ENCODE results near the gene APMAP. TPM values are rescaled to one million over a fixed set of nuclear protein-coding genes. Genes with fewer than 3 reads are reported as not detected.
"Not testable (repeated sequence)": the region's sequence is repeated elsewhere in the genome, so short reads cannot be mapped to it uniquely, and the experiment has no call there.

APMAP gene
- total and polyA plus RNA-seq, 5 experiments from 2014 or later = 46.0 to 234 (median 74.5) TPM

DNA sequence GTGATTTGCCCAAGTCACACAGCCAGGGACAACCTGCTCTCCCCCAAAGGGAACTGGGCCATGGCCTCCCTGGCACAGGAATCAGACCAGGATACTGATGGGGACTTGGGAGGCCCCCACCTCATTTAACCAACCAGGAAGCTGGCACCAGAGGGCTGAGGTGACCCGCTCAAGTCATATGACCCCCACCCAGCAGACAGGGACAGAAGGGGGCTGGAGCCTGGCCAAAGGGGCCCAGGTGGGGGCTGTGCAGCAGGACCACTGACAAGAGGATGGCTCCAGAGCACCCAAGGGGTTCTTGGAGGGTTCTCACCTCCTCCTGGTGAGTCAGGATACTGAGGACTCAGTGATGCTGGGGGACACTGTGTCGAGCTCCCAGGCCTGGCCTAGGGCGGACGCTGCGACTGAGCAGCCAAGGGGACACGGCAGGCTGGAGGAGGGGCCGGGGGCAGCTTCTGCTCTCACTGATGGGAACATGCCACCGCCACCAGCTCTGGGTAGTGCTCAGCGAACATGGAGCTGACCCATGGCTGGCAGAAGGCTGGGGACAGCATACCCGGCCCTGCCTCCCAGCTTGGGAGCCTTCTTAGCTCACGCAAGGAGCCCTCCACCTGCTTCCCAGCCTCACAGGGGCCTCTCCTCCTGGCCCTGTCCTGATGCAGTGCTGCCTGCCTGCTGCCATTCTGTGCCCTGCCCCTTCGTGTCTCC lies 42.3 kb downstream of the APMAP start:
- Mint-ChIP-seq H3K4me1 (peaks cover 12 to 66% (median 43%) of the 10 kb centered on the region in 4 donors), H3K27me3 (no peaks in the 10 kb centered on the region), H3K36me3 (peaks cover 2 to 16% (median 15%) of the 10 kb centered on the region in 3 donors), H3K4me3 (peak overlapping the region in 7 of 10 donors; percentile 28 to 90 (median 71)), H3K27ac (peak overlapping the region; percentile 34 to 95 (median 81)), H3K9me3 (peaks cover 1 to 27% (median 22%) of the 10 kb centered on the region in 9 donors)
- POLR2A ChIA-PET = no interaction called here
- ATAC-seq (no peak), DNase-seq (no peak)

DNA sequence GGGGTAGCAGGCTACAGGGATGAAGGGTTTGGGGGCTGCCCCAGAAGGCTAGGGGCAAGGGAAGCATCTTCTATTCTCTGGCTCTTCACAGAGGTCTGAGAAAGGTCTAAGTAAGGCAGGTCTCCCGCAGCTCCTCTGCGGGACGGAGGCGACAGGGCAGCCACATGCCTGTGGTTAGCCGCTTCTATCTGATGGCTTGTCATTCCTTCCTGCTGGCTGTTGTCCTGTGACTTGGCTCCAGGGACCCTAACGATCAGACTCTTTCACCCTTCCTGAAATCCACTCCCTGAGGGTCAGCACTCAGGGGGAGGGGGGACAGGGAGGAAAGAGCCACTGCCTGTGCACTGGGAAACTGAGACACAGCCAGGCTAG lies 42.8 kb downstream of the APMAP start:
- DNase-seq = no peak

DNA sequence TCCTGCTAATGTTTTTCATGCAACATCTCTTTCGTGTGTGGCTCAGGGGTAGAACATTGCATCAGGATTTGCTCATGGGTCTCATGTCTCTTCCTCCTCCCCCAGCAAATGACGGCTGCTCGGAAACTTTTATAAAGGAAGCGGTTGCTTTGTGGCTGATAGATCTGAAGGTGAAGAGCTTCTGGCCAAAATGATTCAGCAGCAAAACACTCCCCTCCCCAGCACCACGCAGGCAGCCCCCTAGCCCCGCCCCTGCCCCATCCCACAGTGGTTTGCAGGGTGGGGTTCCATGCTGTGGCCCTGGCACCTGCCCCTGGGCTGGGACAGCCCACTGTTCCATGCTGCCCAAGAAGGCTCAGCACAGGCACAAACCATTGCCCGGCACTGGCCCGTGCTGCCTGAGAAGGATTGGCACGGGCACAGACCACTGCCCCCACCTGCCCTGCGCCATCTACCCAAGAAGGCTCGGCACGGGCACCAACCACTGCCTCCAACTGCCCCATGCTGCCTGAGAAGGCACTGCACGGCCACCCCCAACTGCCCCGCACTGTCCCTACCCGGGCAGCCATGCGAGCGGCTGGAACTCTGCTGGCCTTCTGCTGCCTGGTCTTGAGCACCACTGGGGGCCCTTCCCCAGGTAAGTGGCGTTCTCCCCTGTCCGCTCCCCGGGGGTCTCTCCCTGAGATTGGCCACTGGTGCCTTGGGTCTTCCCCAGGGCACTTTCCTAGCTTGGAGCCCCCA lies 43.4 kb downstream of the APMAP start, which contains the start of gene CST7:
Gene CST7 (plus strand): TSS at position 331 of the 741 bp plus-strand sequence. CDS start 237 bp downstream, at position 568.
- Mint-ChIP-seq H3K27me3 (no peaks in the 10 kb centered on the region), H3K27ac (peak within 1 kb of the TSS; percentile 61 to 95 (median 90))

More for the DNA sequence above, 42.8 kb downstream of the APMAP start:
- Mint-ChIP-seq H3K4me3 (peak overlapping the region; percentile 42 to 90 (median 68)), H3K27ac (peak overlapping the region; percentile 61 to 95 (median 86)), H3K4me1 (peaks cover 10 to 64% (median 38%) of the 10 kb centered on the region in 4 donors), H3K9me3 (peaks cover 2 to 31% (median 23%) of the 10 kb centered on the region in 9 donors), H3K36me3 (peaks cover 2 to 20% (median 16%) of the 10 kb centered on the region in 3 donors), H3K27me3 (no peaks in the 10 kb centered on the region)
- POLR2A ChIA-PET = no interaction called here
- no peak for ATAC-seq

DNA sequence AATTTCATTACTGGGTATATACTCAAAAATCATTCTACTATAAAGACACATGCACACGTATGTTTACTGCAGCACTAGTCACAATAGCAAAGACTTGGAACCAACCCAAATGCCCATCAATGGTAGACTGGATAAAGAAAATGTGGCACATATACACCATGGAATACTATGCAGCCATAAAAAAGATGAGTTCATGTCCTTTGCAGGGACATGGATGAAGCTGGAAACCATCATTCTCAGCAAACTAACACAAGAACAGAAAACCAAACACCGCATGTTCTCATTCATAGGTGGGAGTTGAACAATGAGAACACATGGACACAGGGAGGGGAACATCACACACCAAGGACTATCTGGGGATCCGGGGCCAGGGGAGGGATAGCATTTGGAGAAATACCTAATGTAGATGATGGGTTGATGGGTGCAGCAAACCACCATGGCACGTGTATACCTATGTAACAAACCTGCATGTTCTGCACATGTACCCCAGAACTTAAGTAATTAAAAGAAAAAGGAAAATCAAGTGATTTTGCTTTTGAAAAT lies 44.1 kb downstream of the APMAP start:
- H3K36me3 Mint-ChIP-seq = peaks cover 0 to 28% (median 19%) of the 10 kb centered on the region in 3 donors
- H3K27ac Mint-ChIP-seq = peak overlapping the region; percentile 61 to 95 (median 90)
- H3K4me3 Mint-ChIP-seq = peak overlapping the region; percentile 30 to 90 (median 68)
- not testable (repeated sequence) for DNase-seq, ATAC-seq, H3K27me3 Mint-ChIP-seq
- H3K4me1 Mint-ChIP-seq = peaks cover 10 to 53% (median 33%) of the 10 kb centered on the region in 4 donors
- H3K9me3 Mint-ChIP-seq = peaks cover 6 to 42% (median 29%) of the 10 kb centered on the region in 9 donors
- POLR2A ChIA-PET = interaction anchor here (1.0 kb wide), 1 partner anchor 17 kb away, joined by 3 read pairs; no protein-coding TSS in a partner anchor

More for the DNA sequence above, 43.4 kb downstream of the APMAP start, which contains the start of gene CST7:
- DNase-seq (peak; percentile 36 to 90 (median 80)), ATAC-seq (peak; percentile 90 to 94)
- Mint-ChIP-seq H3K36me3 (peaks cover under 1 to 22% (median 19%) of the 10 kb centered on the region in 3 donors), H3K4me3 (peak within 1 kb of the TSS; percentile 42 to 90 (median 68)), H3K4me1 (peaks cover 10 to 59% (median 35%) of the 10 kb centered on the region in 4 donors), H3K9me3 (peaks cover 5 to 36% (median 26%) of the 10 kb centered on the region in 9 donors)
- POLR2A ChIA-PET = interaction anchor here (1.0 kb wide), 1 partner anchor 17 kb away, joined by 3 read pairs; no protein-coding TSS in a partner anchor

DNA sequence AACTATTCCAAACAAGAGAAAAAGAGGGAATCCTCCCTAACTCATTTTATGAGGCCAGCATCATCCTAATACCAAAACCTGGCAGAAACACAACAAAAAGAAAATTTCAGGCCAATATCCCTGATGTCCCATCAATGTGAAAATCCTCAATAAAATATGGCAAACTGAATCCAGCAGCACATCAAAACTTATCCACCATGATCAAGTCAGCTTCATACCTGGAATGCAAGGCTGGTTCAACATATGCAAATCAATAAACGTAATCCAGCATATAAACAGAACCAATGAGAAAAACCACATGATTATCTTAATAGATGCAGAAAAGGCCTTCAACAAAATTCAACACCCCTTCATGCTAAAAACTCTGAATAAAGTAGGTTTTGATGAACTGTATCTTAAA lies 46.2 kb downstream of the APMAP start:
- H3K4me3 Mint-ChIP-seq, H3K27me3 Mint-ChIP-seq, DNase-seq, POLR2A ChIA-PET, ATAC-seq: not testable (repeated sequence)
- Mint-ChIP-seq H3K4me1 (peaks cover 10 to 38% (median 29%) of the 10 kb centered on the region in 4 donors), H3K9me3 (peaks cover 6 to 51% (median 34%) of the 10 kb centered on the region in 9 donors), H3K27ac (peak overlapping the region in 2 of 10 donors; percentile 2 to 70), H3K36me3 (peaks cover 0 to 28% (median 19%) of the 10 kb centered on the region in 3 donors)

DNA sequence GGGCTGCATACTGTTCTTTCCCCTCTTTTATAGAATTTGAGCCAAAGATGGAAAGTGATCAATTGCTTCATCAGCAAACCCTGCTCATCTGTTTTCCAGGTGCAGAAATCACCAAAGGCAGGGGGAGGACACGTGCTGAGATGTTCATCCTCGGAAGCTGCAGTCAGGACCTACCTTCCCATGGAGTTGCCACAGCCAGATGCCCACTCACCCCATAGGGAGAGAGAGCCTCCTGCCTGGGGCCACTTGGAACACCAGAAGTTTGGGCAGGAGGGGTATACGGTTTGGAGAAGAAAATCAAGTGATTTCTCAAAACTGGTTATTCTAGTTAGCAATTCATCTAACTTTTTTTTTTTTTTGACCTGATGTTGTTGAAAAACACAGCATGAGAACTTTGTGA lies 48.8 kb downstream of the APMAP start:
- POLR2A ChIA-PET = no interaction called here

DNA sequence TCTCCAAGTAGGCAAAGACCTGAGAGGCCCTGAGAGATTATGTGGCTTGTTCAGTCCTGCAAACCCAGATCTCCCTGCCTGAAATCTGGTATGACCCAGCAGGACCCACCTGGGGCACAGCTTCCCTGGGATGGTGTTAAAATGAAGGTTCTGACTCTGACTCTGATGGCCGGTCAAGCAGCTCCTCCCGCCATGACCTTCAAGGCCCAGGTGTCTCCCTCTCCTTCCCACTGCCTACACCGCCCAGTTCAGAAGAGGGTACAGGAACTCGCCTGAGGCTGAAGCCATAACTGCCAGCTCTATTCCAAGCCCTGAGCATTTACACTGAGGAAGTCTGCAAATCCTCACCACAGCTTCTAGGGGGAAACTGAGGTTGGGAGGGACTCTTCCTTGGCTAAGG lies 49.4 kb downstream of the APMAP start:
- Mint-ChIP-seq H3K9me3 (peaks cover 6 to 54% (median 35%) of the 10 kb centered on the region in 9 donors), H3K36me3 (peaks cover 0 to 33% (median 19%) of the 10 kb centered on the region in 3 donors), H3K27me3 (no peaks in the 10 kb centered on the region), H3K4me3 (no peak overlapping the region), H3K27ac (no peak overlapping the region), H3K4me1 (peaks cover 3 to 20% (median 12%) of the 10 kb centered on the region in 4 donors)
- POLR2A ChIA-PET = no interaction called here
- no peak for ATAC-seq
- DNase-seq = no peak

More for the DNA sequence above, 48.8 kb downstream of the APMAP start:
- no peak for ATAC-seq
- H3K27ac Mint-ChIP-seq = peak overlapping the region in 3 of 10 donors; percentile 19 to 37 (median 25)
- H3K4me1 Mint-ChIP-seq = peaks cover 7 to 25% (median 17%) of the 10 kb centered on the region in 4 donors
- peaks cover 6 to 54% (median 35%) of the 10 kb centered on the region in 9 donors for H3K9me3 Mint-ChIP-seq
- no peak for DNase-seq
- peaks cover 0 to 33% (median 19%) of the 10 kb centered on the region in 3 donors for H3K36me3 Mint-ChIP-seq
- H3K4me3 Mint-ChIP-seq = no peak overlapping the region
- H3K27me3 Mint-ChIP-seq = no peaks in the 10 kb centered on the region

DNA sequence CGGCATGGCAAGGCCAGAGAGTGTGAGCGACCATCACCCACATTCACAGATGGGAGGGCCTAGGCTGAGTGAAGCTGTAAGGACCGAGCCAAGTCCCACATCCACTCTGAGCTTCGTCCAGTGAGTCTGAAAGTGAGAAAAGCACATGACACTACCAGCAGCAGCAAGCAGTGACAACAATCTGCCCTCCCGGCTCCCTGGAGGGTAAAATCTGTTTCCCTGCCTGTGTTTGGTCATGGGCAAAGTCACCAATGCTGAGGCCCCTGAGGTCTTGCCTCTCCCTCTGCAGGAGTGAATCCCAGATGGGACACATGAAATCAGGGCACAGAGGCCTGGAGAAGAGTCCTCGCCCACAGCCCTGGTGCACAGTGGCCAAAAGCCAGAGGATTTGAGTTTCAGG lies 49.9 kb downstream of the APMAP start:
- POLR2A ChIA-PET = no interaction called here
- no peaks in the 10 kb centered on the region for H3K27me3 Mint-ChIP-seq
- no peak for DNase-seq
- H3K27ac Mint-ChIP-seq = no peak overlapping the region
- no peak for ATAC-seq
- H3K4me3 Mint-ChIP-seq = no peak overlapping the region
- peaks cover 6 to 54% (median 33%) of the 10 kb centered on the region in 9 donors for H3K9me3 Mint-ChIP-seq
- H3K4me1 Mint-ChIP-seq = peaks cover 0 to 15% (median 6%) of the 10 kb centered on the region in 4 donors
- peaks cover 0 to 33% (median 19%) of the 10 kb centered on the region in 3 donors for H3K36me3 Mint-ChIP-seq

DNA sequence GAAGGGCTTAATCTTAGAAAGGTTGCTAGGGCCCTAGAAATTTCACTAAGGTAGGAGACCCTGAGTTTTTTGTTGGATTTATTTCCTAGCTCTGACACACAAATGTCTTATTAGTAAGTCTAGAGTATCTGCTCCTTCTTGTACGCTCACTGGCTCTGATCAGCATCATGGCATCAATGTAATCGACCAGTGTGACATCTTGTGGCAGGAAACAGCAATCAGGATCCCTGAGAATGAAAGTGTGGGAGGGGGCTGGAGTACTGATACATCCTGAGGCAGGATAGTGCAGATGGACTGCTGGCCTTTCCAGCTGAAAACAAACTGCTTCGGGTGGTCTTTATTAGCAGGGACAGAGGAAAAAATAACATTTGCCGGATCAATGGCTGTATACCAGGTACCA lies 53.5 kb downstream of the APMAP start:
- peaks cover 0 to 1% (median 0%) of the 10 kb centered on the region in 4 donors for H3K4me1 Mint-ChIP-seq
- DNase-seq (no peak), ATAC-seq (no peak)
- peak overlapping the region in 1 of 10 donors; percentile 41 for H3K27ac Mint-ChIP-seq
- peaks cover 0 to 11% (median 0%) of the 10 kb centered on the region in 3 donors for H3K36me3 Mint-ChIP-seq
- H3K4me3 Mint-ChIP-seq = no peak overlapping the region
- peaks cover 0 to 18% (median 8%) of the 10 kb centered on the region in 9 donors for H3K9me3 Mint-ChIP-seq
- H3K27me3 Mint-ChIP-seq = no peaks in the 10 kb centered on the region
- POLR2A ChIA-PET = no interaction called here

DNA sequence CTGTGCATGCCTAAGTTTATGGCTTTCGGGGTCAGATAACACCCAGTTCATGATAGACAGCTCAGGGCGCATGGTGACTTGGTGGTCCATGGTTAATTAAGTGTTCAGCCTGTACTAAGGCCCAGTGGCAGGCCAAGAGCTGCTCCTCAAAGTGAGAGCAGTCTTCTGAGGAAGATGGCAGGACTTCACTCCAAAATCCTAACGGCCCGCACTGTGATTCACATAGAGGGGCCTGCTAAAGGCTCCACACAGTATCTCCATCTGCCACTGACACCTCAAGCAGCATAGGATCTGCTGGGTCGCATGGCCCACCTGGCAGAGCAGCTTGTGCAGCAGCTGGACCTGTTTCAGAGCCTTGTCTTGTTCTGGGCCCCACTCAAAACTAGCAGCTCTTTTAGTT lies 54.1 kb downstream of the APMAP start:
- peak overlapping the region in 1 of 10 donors; percentile 19 for H3K27ac Mint-ChIP-seq
- no peaks in the 10 kb centered on the region for H3K27me3 Mint-ChIP-seq
- DNase-seq = no peak
- no peak for ATAC-seq
- peaks cover 0 to 12% (median 6%) of the 10 kb centered on the region in 9 donors for H3K9me3 Mint-ChIP-seq
- no peak overlapping the region for H3K4me3 Mint-ChIP-seq
- POLR2A ChIA-PET = no interaction called here
- no peaks in the 10 kb centered on the region for H3K4me1 Mint-ChIP-seq
- H3K36me3 Mint-ChIP-seq = peaks cover 0 to 5% (median 0%) of the 10 kb centered on the region in 3 donors

DNA sequence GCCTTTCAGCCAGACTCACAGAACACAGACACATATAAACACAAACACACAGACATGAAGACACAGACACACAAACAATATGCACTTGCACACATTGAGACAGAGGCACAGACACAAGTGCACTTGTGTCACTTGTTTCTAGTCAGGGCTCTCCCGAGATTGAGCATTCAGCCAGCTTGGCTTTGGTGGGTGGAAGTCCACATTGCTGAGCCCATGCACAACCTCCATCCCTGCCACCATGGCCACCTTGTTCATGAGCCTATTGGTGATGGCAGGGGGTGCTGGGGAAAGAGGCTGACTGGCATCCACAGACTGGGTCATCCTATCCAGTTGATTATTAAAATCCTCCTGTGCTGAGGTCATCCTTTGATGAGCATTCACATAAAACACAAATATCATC lies 55.0 kb downstream of the APMAP start:
- ATAC-seq (no peak), DNase-seq (peak in 1 of 10 donors; percentile 52)
- POLR2A ChIA-PET = no interaction called here
- Mint-ChIP-seq H3K27ac (no peak overlapping the region), H3K4me1 (peaks cover 3 to 6% (median 4%) of the 10 kb centered on the region in 4 donors), H3K9me3 (peaks cover 0 to 10% (median 4%) of the 10 kb centered on the region in 9 donors), H3K4me3 (no peak overlapping the region), H3K27me3 (no peaks in the 10 kb centered on the region), H3K36me3 (peaks cover 0 to 5% (median 0%) of the 10 kb centered on the region in 3 donors)
